ENCODE measurements around the gene SRRM2.

The SRRM2 gene

DNA sequence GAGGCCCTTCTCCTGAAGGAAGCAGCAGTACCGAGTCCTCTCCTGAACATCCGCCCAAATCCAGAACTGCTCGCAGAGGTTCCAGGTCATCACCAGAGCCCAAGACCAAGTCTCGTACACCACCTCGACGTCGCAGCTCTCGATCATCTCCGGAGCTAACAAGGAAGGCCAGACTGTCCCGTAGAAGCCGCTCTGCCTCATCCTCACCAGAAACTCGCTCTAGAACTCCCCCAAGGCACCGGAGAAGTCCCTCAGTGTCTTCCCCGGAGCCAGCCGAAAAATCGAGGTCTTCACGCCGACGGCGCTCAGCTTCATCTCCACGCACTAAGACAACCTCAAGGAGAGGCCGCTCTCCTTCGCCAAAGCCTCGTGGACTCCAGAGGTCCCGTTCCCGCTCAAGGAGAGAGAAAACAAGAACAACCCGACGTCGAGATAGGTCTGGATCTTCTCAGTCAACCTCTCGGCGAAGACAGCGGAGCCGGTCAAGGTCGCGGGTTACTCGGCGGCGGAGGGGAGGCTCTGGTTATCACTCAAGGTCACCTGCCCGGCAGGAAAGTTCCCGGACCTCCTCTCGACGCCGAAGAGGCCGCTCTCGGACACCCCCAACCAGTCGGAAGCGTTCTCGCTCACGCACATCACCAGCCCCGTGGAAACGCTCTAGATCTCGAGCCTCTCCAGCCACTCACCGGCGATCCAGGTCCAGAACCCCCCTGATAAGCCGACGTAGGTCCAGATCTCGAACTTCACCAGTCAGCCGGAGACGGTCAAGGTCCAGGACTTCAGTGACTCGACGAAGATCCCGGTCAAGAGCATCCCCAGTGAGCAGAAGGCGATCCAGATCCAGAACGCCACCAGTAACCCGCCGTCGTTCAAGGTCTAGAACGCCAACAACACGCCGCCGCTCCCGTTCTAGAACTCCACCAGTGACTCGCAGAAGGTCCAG, 13.3 kb downstream of the SRRM2 start:
- no peak for DNase-seq

DNA sequence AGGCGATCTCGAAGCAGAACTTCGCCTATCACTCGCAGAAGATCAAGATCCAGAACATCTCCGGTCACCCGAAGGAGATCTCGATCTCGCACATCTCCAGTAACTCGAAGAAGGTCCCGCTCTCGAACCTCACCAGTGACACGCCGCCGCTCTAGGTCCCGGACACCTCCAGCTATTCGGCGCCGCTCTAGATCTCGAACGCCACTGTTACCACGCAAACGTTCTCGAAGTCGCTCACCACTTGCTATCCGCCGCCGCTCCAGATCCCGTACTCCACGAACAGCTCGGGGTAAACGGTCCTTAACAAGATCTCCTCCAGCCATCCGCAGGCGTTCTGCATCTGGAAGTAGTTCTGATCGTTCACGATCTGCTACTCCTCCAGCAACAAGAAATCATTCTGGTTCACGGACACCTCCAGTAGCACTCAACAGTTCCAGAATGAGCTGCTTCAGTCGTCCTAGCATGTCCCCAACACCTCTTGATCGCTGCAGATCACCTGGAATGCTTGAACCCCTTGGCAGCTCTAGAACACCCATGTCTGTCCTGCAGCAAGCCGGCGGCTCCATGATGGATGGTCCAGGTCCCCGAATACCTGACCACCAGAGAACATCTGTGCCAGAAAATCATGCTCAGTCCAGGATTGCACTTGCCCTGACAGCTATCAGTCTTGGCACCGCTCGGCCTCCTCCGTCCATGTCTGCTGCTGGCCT, 14.1 kb downstream of the SRRM2 start:
- DNase-seq, result no peak

DNA sequence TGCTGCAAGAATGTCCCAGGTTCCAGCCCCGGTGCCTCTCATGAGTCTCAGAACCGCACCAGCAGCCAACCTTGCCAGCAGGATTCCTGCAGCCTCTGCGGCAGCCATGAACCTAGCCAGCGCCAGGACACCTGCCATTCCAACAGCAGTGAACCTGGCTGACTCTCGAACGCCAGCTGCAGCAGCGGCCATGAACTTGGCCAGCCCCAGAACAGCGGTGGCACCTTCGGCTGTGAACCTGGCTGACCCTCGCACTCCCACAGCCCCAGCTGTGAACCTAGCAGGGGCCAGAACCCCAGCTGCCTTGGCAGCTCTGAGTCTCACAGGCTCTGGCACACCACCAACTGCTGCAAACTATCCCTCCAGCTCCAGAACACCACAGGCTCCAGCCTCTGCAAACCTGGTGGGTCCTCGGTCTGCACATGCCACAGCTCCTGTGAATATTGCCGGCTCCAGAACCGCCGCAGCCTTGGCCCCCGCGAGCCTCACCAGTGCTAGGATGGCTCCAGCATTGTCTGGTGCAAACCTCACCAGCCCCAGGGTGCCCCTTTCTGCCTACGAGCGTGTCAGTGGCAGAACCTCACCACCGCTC, 14.8 kb downstream of the SRRM2 start:
- no peak for DNase-seq

DNA sequence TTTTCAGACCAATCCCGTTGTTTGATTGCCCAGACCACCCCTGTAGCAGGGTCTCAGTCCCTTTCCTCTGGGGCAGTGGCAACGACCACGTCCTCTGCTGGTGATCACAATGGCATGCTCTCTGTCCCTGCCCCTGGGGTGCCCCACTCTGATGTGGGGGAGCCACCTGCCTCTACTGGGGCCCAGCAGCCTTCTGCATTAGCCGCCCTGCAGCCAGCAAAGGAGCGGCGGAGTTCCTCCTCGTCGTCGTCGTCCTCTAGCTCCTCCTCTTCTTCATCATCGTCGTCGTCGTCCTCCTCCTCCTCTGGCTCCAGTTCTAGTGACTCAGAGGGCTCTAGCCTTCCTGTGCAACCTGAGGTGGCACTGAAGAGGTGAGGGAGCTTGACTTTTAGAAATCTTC, 15.5 kb downstream of the SRRM2 start:
- DNase-seq, result no peak

DNA sequence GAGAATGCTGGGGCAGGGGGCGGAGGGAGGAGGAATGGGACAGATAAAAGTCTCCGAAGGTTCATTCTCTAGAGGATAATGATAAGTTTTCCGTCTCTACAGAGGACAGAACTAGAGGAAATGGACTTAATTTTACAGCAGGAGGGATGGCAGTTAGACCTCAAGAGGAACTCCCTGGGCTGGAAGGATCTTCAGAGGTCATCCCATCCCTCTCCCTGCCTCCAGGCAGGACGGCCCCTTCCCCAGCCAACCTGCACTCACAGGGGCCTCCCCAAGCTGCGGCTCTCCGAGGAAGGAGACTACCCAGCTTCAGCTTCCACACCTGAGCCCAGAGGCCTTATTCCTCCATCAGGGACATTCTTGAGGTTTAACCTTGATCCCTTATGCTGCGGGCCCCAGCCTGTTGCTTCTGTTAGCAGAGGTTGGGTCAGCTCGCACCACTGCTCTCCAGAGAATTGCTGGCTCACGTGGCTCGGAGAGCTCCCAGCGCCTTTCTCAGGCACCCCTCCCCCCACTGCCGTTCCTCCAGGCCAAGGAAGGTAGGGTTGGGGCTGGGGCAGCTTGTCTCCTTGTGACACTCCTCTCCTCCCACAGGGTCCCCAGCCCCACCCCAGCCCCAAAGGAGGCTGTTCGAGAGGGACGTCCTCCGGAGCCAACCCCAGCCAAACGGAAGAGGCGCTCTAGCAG, 16.1 kb downstream of the SRRM2 start:
- no peak for DNase-seq

DNA sequence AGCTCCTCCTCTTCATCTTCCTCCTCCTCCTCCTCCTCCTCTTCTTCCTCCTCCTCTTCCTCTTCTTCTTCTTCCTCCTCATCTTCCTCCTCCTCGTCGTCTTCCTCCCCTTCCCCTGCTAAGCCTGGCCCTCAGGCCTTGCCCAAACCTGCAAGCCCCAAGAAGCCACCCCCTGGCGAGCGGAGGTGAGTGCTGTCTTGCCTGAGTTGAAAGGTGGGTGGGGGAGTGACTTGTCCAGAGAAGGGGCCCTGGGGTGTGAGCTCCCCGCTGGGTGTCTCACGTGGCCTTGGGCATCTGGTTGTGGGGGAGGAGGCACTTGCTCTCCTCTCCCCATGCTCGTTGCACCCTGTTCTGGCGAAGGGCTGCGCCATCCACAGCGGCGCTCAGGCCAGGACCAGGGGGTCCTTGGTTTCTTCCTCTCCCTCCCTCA, 16.7 kb downstream of the SRRM2 start:
- DNase-seq, result no peak

DNA sequence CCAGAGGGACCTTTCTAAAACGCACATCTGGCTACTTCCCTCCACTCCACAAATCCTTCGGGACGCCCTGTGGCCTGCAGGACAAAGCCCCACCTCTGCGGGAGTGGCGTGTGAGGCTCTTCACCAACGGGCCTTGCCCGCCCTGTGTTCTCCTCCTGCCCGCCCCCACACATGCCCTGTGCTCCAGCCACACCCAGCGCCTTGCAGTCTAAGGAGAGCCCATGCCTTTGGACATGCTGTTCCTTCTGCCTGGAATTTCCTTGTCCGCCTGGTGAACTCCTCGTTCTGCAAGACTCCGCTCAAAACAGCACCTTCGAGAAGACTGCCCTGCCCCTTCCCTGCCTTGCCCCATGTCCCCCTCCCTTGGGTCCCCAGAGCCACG, 17.2 kb downstream of the SRRM2 start:
- DNase-seq, result no peak

DNA sequence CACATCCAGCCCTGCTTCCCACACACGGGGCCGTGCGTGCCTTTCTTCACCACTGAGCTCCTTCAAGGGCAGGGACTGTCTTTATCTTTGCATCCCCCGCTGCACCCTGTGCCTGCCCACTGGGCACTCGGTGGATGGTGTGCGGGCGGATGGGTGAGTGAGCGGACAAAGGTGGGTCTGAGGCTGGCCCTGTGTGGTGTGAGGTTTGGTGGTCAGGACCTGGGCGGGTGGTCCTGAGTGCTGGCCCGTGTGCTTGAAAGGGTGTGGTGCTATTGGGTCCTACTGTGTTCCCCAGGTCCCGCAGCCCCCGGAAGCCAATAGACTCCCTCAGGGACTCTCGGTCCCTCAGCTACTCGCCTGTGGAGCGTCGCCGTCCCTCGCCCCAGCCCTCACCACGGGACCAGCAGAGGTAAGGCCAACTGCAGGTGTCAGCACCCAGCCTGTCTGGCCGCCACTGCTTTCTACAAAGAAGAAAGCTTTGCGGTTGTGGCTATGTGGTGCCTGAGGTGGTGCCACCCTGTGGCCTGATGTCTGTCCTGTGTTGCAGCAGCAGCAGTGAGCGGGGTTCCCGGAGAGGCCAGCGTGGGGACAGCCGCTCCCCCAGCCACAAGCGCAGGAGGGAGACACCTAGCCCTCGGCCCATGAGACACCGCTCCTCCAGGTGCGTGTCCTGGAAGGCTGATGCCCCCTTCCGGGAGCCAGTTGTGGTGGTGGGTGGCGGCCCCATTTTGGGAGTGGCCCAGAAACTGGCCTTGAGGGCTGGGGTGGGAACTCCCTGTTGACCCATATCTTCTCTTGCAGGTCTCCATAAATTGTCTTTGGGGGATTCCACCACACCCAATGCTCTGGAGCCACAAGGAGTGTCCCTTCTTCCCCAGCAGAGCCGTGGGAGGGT, 17.9 kb downstream of the SRRM2 start:
- peak in 1 of 3 donors; percentile 35 for DNase-seq

DNA sequence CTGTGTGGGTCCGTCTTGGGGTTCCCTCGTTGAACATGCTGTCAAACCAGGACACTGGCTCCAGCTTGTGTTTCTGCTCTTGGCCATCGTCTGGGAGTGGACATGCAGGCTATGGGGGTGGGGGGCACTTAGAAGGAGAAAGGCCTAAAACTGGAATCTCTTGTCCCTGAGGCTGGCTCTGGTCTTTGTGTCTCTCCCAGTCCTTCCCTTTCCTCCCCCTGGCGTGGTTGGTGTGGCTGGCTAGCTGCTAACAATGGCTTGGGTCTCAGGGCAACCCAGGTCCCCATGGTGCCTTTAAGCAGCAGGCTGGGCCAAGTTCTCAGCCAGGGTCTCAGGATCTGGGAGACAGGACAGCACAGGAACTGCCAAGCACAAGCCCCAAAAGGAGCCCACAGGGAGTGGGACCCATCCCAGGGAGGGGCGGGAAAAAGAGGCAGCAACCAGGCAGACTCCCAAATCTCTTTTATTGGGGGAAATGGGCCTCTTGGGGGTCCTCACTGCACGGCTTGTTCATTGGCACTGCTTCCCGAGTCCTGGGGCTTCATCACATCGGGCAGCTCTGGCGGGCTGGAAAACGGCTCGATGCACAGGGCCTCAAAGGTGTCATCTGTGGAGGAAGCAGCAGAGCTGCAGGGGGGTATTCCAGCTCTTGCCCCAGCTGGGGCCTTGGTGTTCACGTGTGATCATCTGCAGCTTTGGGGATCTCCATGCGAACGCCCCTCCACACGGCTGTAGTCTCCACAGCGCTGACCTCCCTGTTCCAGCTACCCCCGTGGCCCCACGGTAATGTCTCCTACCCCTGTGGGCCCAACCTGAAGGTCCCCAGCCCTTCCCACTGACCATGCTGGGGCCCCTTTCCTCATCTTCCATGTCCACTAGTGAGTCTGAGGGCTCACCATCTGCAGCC, 19.3 kb downstream of the SRRM2 start:
- no peak for DNase-seq

DNA sequence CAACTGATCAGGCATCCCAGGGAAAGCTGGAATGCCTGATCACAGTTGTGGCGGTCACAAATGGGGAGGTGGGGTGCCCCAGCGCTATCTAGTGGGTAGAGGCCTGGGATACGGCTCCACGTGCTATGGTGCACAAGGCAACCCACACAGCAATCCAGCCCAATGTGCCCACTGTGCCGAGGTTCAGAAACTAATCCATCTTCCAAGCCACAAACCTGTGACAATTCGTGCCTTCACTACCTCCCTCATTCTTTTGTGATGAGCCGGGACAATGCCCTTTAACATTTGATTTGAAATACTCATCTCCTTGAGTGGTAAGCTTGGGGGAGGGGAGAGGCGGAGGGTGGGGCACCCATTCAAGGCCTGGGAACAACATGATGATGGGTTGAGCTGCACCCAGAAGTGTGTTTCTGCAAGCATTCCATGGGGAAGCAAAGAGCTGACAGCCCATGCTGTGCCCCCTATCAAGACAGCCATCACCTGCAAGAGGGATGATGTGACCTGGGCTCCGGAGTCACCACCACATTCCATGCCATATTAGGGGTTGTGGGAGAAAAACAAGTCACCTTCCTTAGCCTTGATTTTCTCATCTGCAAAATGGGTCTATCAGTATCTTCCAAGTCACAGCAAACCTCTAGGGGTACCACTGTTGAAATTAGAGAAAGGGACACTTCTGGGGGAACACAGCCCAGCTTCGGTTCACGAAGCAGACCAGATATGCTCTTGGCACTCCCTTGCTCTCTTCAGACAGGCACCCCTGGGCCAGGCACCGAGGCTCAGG, 20.9 kb downstream of the SRRM2 start:
- no peak for DNase-seq

DNA sequence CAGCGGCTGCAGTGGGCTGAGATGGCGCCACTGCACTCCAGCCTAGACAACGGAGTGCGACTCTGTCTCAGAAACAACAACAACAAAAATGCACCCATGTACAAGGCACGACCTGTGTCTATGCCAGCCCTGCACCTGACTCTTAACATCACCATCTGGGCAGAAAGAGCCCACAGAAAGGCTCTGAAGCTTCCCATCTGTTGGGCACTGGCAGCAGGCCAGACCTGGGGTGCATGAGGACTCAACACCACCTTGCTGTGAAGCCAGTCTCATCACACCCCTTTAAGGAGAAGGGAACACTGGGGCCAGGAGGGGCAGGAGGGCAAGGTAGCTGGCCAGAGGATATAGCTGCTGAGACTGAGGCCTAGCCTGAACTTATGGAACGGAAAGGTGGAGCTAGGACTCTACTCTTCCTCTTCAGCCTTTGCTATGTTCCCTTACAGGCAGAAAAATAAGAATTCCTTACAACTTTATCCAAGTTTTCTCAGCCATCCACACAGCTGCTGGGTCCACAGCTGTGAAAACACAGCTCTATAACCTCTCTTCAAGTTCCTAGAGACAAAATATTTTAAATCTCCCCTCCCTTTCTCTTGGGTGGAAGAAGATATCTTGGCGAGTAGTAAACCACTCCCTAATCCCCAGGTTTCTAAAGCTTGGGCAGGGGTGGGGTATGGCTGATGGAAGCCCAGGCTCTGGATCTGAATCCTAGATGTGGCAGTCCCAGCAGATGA, 21.9 kb downstream of the SRRM2 start:
- no peak for DNase-seq

DNA sequence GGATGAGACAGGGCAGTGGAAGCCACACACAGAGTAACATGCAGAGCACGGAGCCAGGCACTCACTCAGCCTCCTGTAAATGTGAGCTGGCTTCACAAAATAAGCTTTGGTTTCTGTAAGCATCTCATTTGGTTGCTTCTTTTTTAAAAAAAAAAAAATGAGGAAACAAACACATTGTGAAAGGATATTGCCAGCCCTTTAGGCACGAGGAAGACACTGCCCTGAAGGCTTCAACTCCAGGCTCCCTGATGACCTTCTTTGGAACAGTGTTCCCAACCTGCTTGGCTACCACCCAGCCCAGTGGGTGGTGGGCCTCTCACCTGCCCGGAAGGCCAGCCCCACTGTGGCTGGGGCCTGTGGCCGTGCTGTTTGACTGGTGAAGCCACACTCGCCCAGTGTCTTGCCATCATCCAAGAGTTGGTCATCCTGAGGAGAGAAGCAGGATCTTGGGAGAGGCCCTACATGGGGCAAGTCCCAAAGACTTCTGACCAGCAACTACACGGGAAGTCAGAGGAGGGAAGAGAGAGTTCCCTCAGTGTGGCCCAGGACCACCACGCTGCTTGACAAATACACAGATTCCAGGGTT, 22.8 kb downstream of the SRRM2 start:
- peak in 1 of 3 donors; percentile 29 for DNase-seq

DNA sequence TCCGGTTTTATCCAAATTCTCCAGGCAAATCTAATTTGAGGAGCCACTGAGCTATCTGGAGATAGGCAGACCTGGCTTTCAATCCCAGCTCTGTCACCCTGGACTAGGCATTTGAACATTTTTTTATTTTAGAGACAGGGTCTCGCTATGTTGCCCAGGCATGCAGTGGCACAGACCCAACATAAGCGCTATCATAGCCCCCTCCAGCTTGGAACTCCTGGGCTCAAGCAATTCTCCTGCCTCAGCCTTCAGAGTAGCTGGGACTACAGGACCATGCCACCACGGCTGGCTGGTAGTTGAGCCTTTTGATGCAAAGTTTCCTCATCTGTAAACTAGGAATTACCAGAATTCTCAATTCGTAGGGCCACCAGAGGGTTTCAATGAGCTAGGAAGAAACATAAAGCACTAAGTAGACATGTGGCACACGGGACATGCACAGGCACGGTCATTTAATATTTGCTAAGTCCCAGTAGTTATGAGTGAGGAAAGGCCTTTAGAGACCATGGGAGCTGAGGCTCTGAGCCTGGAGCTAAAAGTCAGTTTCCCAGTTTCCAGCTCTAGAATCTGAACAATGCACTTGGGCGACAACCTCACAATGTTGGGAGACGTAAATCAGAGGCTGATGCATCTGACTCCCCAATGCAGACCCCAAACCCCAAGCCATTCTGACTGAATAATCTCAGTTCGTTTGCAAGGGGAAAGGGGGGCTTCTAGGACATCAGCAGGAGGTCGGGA, 23.5 kb downstream of the SRRM2 start:
- no peak for DNase-seq

DNA sequence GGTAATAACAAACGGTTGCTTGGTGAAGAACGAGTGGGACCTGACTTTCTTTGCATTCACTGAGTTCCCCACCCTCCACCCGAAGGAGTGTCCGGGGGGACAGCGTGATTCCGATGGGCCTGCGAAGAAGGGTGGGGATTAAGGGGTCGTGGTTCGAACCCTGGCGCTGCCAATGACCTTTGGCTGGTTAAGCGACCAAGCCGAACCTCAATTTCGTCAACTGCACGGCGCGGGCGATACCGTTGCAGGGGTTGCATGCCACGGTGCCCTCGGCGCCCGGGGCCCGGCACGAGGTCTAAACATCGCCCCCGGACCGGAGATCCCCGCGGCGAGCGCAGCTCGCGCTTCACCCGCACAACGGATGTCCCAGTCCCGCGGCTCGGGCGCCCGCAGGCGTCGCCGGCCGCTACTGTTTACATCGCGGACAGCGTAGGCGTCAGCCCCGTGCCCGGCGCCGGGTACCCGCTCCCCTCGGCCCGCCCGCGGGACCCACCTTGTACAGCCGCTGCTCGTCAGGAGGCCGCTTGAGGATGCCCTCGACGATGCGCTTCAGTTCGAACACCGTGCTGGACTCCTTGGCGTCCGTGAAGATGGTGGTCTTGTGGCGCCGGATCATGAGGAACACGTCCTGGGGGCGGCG, 24.2 kb downstream of the SRRM2 start:
- peak; percentile 48 to 77 (median 60) for DNase-seq

DNA sequence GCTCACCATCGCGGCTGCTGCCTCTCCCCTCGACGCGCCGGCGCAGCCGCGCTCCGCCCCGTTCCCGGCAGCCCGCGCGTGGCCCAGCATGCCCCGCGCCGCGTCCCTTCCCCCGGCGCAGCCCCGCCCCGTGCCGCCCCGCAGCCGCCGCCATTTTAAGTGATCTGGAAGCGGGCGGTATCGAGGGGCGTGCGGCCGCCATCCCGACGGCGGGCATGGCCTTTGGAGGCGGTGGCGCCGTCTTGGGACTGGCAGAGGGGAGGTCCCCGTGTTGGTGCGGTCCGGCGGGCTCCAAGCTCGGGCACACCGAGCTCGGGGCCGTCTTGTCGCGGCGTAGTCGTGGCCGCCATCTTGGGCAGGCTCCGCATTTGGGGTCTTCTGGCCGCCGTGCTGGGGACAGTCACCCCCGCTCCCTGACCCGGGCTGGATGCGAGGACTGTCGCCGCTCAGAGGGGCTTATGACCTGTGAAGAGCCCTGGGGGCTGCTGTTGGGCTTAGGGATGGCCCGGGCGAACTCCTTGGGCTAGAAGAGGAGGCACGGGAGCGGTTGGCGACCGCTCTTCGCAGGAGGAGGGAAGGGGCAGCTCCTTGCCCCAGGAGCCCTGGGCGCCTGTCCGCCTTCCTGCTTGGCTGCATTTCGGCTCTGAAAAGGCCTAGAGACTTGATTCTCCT, 24.9 kb downstream of the SRRM2 start, which contains the start of gene ELOB:
ELOB (minus strand) TSS at position 50 of the 672 bp plus-strand sequence; CDS start at position 9, 41 bp downstream.
- DNase-seq, result peak; percentile 91 to 98 (median 95)

DNA sequence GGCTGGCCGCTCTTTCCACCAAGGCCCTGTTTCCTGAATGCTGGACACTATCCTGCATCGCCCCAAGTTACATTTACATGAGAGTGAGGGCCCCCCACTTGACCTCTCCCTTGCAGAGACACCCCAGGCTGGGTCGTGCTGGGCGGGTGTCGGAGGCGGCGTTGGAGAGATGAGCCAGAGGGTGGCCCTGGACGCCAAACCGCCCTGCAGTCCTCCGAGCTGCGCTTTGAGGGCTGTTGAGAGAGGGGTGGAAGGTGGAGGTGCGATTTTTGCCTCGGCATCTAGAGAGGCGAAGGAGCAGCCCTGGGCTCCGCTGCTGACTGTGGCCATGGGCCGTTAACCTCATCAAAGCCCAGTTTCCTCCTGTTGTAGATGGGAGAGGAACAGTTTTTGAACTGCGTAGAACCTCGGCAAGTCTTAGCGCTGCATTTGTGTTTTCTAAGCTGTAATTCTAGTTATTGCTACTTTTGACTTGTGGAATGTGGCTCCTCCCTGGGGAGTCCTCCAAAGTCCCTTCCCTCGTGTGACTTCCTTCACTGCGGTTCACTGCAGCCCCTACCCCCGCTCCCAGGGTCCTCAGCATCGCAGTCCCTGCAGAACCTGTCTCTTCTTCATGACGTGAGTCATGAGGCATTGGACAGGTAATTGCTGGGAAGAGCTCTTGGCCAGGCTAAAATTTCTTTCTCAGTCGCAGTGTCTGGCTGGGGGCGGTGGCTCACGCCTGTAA, 25.6 kb downstream of the SRRM2 start:
- peak in 1 of 3 donors; percentile 26 for DNase-seq

Data from suppressor macrophage treated with lipopolysaccharide for 1 hour (primary cell).